Mesothelial cell of epicardium (in vitro differentiated cells): Measurements from ENCODE around the gene APOL2. TPM values are rescaled to one million over a fixed set of nuclear protein-coding genes. Genes with fewer than 3 reads are reported as not detected.
"Not testable (repeated sequence)": the region's sequence is repeated elsewhere in the genome, so short reads cannot be mapped to it uniquely, and the experiment has no call there.

ENCODE experiments used
- DNase-seq, 2 experiments: peaks; one replicate each; pipeline ENCODE4 v3.0.0; 2021; ENCODE audit warnings: low spot score in 2 of 2; ENCODE audit not compliant: unreplicated experiment in 2 of 2
- H3K27ac Mint-ChIP-seq: 2 replicates; pipeline ENCODE4 v1.8.0; 2021; ENCODE audit warnings: mixed read lengths
- H3K27me3 Mint-ChIP-seq: 2 replicates; pipeline ENCODE4 v1.8.0; 2021; ENCODE audit warnings: low read depth, mixed read lengths
- H3K36me3 Mint-ChIP-seq: 2 replicates; pipeline ENCODE4 v1.8.0; 2021; ENCODE audit warnings: mixed read lengths
- H3K4me1 Mint-ChIP-seq: 2 replicates; pipeline ENCODE4 v1.8.0; 2021; ENCODE audit warnings: mixed read lengths
- H3K4me3 Mint-ChIP-seq: 2 replicates; pipeline ENCODE4 v1.8.0; 2021; ENCODE audit warnings: mild to moderate bottlenecking, moderate library complexity, mixed read lengths
- H3K9me3 Mint-ChIP-seq: 2 replicates; pipeline ENCODE4 v1.8.0; 2021; ENCODE audit warnings: mixed read lengths
- total RNA-seq: library from RNA; stranded (reverse); gene quantifications from 3 replicates; pipeline ENCODE4 v1.2.1, GENCODE V29; 2021
- TF ChIP-seq, protein P1 (sequence below): fragments of 200-600 bp; sonication (generic); IDR thresholded peaks from one replicate; pipeline ENCODE4 v1.5.0; 2021; ENCODE audit warnings: antibody characterized with exemption; ENCODE audit not compliant: unreplicated experiment

Gene APOL2
- total RNA-seq, 1 donor from 2014 or later: 55.5 TPM

DNA sequence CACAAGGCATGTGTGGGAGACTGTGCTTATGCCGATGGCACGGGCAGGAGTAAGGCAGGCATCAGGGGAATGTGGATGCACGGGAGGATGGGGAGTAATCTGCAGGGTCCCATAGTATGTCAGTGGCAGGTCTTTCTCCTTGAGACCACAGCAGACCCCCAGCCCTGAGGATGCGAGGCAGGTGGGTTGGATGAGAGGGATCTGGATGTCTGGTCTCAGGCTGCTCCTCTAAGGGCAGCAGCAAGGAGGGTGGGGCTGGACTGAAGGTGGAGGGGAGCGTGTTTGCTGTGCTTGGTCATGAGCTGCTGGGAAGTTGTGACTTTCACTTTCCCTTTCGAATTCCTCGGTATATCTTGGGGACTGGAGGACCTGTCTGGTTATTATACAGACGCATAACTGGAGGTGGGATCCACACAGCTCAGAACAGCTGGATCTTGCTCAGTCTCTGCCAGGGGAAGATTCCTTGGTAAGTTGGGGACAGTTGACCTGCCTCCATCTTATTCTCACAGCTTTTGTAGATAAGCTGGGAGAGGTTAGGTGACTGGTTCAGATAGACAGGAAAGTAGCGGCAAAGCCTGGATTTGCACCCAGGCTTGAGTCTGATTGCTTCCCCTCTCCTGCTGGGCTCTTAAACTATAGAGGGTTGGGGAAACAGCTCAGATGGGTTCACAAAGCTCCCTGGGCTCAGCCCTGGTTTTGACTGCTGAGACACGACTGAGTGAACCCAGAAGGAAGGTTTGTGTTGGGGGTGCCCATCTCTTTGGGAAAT lies 13.6 kb upstream of the APOL2 start, which contains the start of gene APOL1:
TSS of gene APOL1 (plus strand) at position 380 of the 769 bp plus-strand sequence. CDS start 1,823 bp downstream, outside the sequence.
- TF ChIP-seq, protein P1, sequence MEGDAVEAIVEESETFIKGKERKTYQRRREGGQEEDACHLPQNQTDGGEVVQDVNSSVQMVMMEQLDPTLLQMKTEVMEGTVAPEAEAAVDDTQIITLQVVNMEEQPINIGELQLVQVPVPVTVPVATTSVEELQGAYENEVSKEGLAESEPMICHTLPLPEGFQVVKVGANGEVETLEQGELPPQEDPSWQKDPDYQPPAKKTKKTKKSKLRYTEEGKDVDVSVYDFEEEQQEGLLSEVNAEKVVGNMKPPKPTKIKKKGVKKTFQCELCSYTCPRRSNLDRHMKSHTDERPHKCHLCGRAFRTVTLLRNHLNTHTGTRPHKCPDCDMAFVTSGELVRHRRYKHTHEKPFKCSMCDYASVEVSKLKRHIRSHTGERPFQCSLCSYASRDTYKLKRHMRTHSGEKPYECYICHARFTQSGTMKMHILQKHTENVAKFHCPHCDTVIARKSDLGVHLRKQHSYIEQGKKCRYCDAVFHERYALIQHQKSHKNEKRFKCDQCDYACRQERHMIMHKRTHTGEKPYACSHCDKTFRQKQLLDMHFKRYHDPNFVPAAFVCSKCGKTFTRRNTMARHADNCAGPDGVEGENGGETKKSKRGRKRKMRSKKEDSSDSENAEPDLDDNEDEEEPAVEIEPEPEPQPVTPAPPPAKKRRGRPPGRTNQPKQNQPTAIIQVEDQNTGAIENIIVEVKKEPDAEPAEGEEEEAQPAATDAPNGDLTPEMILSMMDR: no peak
- Mint-ChIP-seq H3K4me3 (no peak within 1 kb of the TSS), H3K4me1 (peaks cover 27% of the 10 kb centered on the region), H3K36me3 (peaks cover 5% of the 10 kb centered on the region), H3K9me3 (peaks cover 18% of the 10 kb centered on the region), H3K27ac (peak within 1 kb of the TSS; percentile 61), H3K27me3 (peaks cover 12% of the 10 kb centered on the region)
- no peak for DNase-seq

- Mint-ChIP-seq H3K4me1 (peaks cover 27% of the 10 kb centered on the region), H3K27me3 (peaks cover 12% of the 10 kb centered on the region), H3K9me3 (peaks cover 22% of the 10 kb centered on the region)
- DNase-seq, H3K27ac Mint-ChIP-seq, H3K36me3 Mint-ChIP-seq, H3K4me3 Mint-ChIP-seq: not testable (repeated sequence)
Measured at GRCh38 chr22:36251979-36252608, 12.8 kb upstream of the APOL2 start.

DNA sequence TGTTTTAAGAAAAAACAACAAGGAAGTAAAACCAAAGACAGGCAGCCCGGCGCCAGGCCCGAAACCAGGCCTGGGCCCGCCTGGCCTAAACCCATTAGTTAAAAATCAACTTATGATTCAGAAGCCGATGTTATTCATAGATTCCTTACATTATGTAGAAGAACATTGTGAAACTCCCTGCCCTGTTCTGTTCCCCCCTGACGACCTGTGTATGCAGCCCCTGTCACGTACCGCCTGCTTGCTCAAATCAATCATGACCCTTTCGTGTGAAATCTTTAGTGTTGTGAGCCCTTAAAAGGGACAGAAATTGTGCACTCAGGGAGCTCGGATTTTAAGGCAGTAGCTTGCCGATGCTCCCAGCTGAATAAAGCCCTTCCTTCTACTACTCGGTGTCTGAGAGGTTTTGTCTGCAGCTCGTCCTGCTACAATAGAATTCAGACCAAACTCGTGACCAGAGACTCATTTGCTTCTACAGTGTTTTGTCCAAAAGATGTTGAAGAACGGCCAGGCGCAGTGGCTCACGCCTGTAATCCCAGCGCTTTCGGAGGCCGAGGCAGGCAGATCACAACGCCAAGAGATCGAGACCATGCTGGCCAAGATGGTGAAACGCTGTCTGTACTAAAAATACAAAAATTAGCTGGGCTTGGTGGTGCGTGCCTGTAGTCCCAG lies 11.1 kb upstream of the APOL2 start:
- Mint-ChIP-seq H3K9me3 (peaks cover 22% of the 10 kb centered on the region), H3K4me1 (peaks cover 32% of the 10 kb centered on the region)
- DNase-seq, H3K4me3 Mint-ChIP-seq, H3K27me3 Mint-ChIP-seq, H3K36me3 Mint-ChIP-seq, H3K27ac Mint-ChIP-seq: not testable (repeated sequence)

GRCh38 chr22:36249160-36249559 lies 9.8 kb upstream of the APOL2 start:
- peaks cover 10% of the 10 kb centered on the region for H3K27me3 Mint-ChIP-seq
- no peak for DNase-seq
- H3K9me3 Mint-ChIP-seq: peaks cover 22% of the 10 kb centered on the region
- no peak overlapping the region for H3K4me3 Mint-ChIP-seq
- H3K4me1 Mint-ChIP-seq: peaks cover 31% of the 10 kb centered on the region
- TF ChIP-seq, protein P1: no peak
- H3K27ac Mint-ChIP-seq: no peak overlapping the region
- peaks cover 5% of the 10 kb centered on the region for H3K36me3 Mint-ChIP-seq

DNA sequence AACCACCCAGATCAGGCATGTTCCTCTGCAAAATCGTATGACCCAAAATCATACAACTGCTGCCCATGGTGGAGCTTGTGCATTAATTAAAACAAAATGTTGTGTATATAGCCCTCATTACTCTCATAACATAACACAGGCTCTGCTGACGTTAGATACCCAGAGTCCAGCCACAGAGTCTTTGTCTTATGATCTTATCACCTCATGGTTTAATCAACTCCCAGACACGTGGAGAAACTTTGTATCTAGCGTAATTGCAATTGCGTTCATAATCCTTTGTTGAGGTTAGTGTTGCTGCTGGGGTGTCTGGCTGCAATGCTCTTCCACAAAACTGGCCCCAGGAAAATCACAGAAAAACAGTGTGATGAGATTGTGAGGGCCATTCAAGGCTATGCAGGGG lies 8.6 kb upstream of the APOL2 start:
- Mint-ChIP-seq H3K27ac (no peak overlapping the region), H3K9me3 (peaks cover 29% of the 10 kb centered on the region), H3K36me3 (peaks cover 5% of the 10 kb centered on the region), H3K4me3 (no peak overlapping the region), H3K4me1 (peaks cover 21% of the 10 kb centered on the region), H3K27me3 (peaks cover 5% of the 10 kb centered on the region)
- TF ChIP-seq, protein P1: no peak
- DNase-seq: no peak

DNA sequence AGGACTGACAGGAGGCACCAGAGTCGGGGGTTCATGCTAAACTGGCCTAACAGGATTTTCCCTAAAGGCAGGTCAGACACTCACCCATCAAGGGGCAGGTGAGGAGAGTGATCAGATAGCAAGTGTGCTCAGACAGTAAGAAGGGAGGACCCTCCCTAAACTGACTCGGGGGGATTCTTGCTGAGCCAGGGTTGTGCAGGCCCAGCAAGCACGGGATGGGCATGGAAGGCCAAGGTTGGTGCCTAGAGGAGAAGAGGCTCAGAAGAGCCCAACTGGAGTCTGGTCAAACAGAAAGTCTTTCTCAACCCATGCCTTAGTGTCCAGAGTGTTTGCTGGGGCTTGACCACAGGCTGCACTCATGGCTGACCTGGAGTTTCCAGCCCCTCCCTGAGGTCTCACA lies 7.4 kb upstream of the APOL2 start:
- Mint-ChIP-seq H3K4me1 (peaks cover 11% of the 10 kb centered on the region), H3K4me3 (no peak overlapping the region), H3K36me3 (peaks cover 12% of the 10 kb centered on the region), H3K27ac (no peak overlapping the region), H3K27me3 (no peaks in the 10 kb centered on the region), H3K9me3 (peaks cover 39% of the 10 kb centered on the region)
- DNase-seq: no peak
- TF ChIP-seq, protein P1: no peak
